Cardiac fibroblast (primary cell): Measurements from ENCODE around the gene RBBP8NL.

ENCODE experiments used
- DNase-seq, 2 donors: peaks; one replicate each; pipeline versions ENCODE4 v3.0.0 to v3.0.0-alpha.2; 2010; ENCODE audit warnings: low read depth in 2 of 2
- H3K4me3 ChIP-seq, 2 donors: replicated peaks in 1 of 2; 1 replicate in 1 of 2; 2 replicates in 1 of 2; pipeline ENCODE4 v1.5.1; 2011; ENCODE audit warnings: low read depth in 2 of 2, low read length in 2 of 2, mild to moderate bottlenecking in 2 of 2, moderate library complexity in 1 of 2
- CTCF ChIP-seq: IDR thresholded peaks from one replicate; pipeline ENCODE4 v1.5.1; 2011; ENCODE audit warnings: low read depth, mild to moderate bottlenecking, low read length, inconsistent platforms

Gene RBBP8NL

GRCh38 chr20:62415354-62416111 is 11.8 kb downstream of the RBBP8NL start:
- no peak for DNase-seq

GRCh38 chr20:62413896-62414481 is 13.3 kb downstream of the RBBP8NL start:
- no peak for DNase-seq
- TF ChIP-seq CTCF: peak; percentile 10
- H3K4me3 ChIP-seq: no peak overlapping the region

More at GRCh38 chr20:62415354-62416111, 11.8 kb downstream of the RBBP8NL start:
- no peak overlapping the region for H3K4me3 ChIP-seq
- no peak for TF ChIP-seq CTCF

- TF ChIP-seq CTCF: no peak
- DNase-seq: no peak
- no peak overlapping the region for H3K4me3 ChIP-seq
These were observed 14.2 kb downstream of the RBBP8NL start for GRCh38 chr20:62413025-62413570.

GRCh38 chr20:62412194-62413024 is 14.9 kb downstream of the RBBP8NL start:
- TF ChIP-seq CTCF: no peak
- DNase-seq: no peak

GRCh38 chr20:62411479-62412193 is 15.7 kb downstream of the RBBP8NL start:
- no peak for DNase-seq
- no peak for TF ChIP-seq CTCF
- H3K4me3 ChIP-seq: no peak overlapping the region

More at GRCh38 chr20:62412194-62413024, 14.9 kb downstream of the RBBP8NL start:
- no peak overlapping the region for H3K4me3 ChIP-seq

GRCh38 chr20:62410746-62411478 is 16.4 kb downstream of the RBBP8NL start:
- no peak for TF ChIP-seq CTCF
- no peak for DNase-seq
- H3K4me3 ChIP-seq: no peak overlapping the region
